ENCODE measurements around the gene ROR2.

DNA sequence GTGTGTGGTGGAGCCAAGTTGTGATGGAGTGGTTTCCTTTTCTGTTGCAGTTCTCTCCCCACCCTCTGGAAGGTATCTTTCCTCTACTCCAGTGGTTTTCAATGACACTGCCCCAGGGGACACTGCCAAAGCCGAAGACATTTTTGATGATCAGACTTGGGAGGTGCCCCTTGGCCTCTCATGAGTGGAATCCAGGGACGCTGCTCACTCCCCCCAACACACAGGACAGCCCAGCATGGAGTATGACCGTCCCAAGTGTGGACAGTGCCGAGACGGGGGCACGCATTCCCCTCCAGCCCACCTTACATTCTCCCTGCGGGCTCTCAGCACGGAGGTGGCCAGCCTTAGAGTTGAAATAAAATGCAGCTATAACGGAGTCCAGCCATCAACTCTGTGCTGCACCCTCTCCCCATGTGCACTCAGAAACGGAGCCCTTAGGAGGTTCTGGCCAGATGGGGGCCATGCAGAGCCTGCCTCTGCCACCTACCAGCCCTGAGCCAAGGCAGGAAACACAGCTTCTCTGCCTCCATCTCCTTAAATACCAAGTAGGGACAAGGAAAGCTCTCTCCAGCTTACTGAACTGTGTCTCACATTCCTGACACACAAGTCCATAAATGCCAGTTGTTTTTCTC, 150.8 kb downstream of the ROR2 start:
- TF ChIP-seq, protein P1, sequence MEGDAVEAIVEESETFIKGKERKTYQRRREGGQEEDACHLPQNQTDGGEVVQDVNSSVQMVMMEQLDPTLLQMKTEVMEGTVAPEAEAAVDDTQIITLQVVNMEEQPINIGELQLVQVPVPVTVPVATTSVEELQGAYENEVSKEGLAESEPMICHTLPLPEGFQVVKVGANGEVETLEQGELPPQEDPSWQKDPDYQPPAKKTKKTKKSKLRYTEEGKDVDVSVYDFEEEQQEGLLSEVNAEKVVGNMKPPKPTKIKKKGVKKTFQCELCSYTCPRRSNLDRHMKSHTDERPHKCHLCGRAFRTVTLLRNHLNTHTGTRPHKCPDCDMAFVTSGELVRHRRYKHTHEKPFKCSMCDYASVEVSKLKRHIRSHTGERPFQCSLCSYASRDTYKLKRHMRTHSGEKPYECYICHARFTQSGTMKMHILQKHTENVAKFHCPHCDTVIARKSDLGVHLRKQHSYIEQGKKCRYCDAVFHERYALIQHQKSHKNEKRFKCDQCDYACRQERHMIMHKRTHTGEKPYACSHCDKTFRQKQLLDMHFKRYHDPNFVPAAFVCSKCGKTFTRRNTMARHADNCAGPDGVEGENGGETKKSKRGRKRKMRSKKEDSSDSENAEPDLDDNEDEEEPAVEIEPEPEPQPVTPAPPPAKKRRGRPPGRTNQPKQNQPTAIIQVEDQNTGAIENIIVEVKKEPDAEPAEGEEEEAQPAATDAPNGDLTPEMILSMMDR (IDR thresholded peaks at IDR 0.05): no peak
- no peak for TF ChIP-seq EP300 (IDR thresholded peaks at IDR 0.05)
- TF ChIP-seq POLR2A (IDR thresholded peaks at IDR 0.05): no peak
